A673 (cell line): Measurements from ENCODE around the gene TECPR2.

Experiments
- CTCF ChIP-seq: fragments of 300-800, 200-600 bp; sonication (generic); conservative IDR thresholded peaks from 2 replicates; pipeline ENCODE4 v1.5.1; 2017; ENCODE audit warnings: low read depth, mild to moderate bottlenecking, antibody characterized with exemption, low read length, moderate library complexity, mixed read lengths
- EZH2 ChIP-seq: fragments of 200-600 bp; sonication (generic); IDR thresholded peaks from 2 replicates; pipeline ENCODE4 v1.6.1; 2017; ENCODE audit warnings: borderline replicate concordance, low read depth, mild to moderate bottlenecking, mixed read lengths, antibody characterized with exemption, low read length; ENCODE audit not compliant: poor library complexity, severe bottlenecking

- TF ChIP-seq CTCF (no peak), EZH2 (no peak)
Observed at GRCh38 chr14:102505775-102506625, 143.3 kb downstream of the TECPR2 start.
